Measurements from ENCODE around the gene FBLN2.

FBLN2 gene

GRCh38 chr3:13582366-13583250, 33.7 kb downstream of the FBLN2 start:
- no peak for DNase-seq (ENCODE audit: low read depth in 2 of 2)

- DNase-seq (ENCODE audit: low read depth in 2 of 2) = no peak
Measured at GRCh38 chr3:13583251-13584180, 34.6 kb downstream of the FBLN2 start.

- DNase-seq (ENCODE audit: low read depth in 2 of 2) = no peak
Measured at GRCh38 chr3:13584427-13584891, 35.5 kb downstream of the FBLN2 start.

GRCh38 chr3:13584901-13585300, 36.0 kb downstream of the FBLN2 start:
- DNase-seq (ENCODE audit: low read depth in 2 of 2) = no peak

GRCh38 chr3:13587442-13587841, 38.5 kb downstream of the FBLN2 start:
- DNase-seq (ENCODE audit: low read depth in 2 of 2) = no peak

GRCh38 chr3:13588221-13588701, 39.3 kb downstream of the FBLN2 start:
- no peak for DNase-seq (ENCODE audit: low read depth in 2 of 2)

GRCh38 chr3:13588993-13589392, 40.1 kb downstream of the FBLN2 start:
- no peak for DNase-seq (ENCODE audit: low read depth in 2 of 2)

- no peak for DNase-seq (ENCODE audit: low read depth in 2 of 2)
Measured at GRCh38 chr3:13590841-13591520, 42.1 kb downstream of the FBLN2 start.

GRCh38 chr3:13593615-13594014, 44.7 kb downstream of the FBLN2 start:
- no peak for DNase-seq (ENCODE audit: low read depth in 2 of 2)

- DNase-seq (ENCODE audit: low read depth in 2 of 2) = no peak
Measured at GRCh38 chr3:13594146-13594545, 45.2 kb downstream of the FBLN2 start.

- DNase-seq (ENCODE audit: low read depth in 2 of 2) = no peak
Measured at GRCh38 chr3:13594991-13595421, 46.1 kb downstream of the FBLN2 start.

- DNase-seq (ENCODE audit: low read depth in 2 of 2) = no peak
Measured at GRCh38 chr3:13595485-13595884, 46.6 kb downstream of the FBLN2 start.

- DNase-seq (ENCODE audit: low read depth in 2 of 2) = no peak
Measured at GRCh38 chr3:13596426-13597205, 47.7 kb downstream of the FBLN2 start.

GRCh38 chr3:13597661-13598060, 48.7 kb downstream of the FBLN2 start:
- DNase-seq (ENCODE audit: low read depth in 2 of 2) = no peak

GRCh38 chr3:13598201-13598600, 49.3 kb downstream of the FBLN2 start:
- DNase-seq (ENCODE audit: low read depth in 2 of 2) = no peak

GRCh38 chr3:13598926-13599886, 50.3 kb downstream of the FBLN2 start:
- no peak for DNase-seq (ENCODE audit: low read depth in 2 of 2)

GRCh38 chr3:13599887-13600450, 51.0 kb downstream of the FBLN2 start:
- DNase-seq (ENCODE audit: low read depth in 2 of 2) = no peak

GRCh38 chr3:13600950-13601691, 52.2 kb downstream of the FBLN2 start:
- no peak for DNase-seq (ENCODE audit: low read depth in 2 of 2)

GRCh38 chr3:13601692-13602080, 52.8 kb downstream of the FBLN2 start:
- DNase-seq (ENCODE audit: low read depth in 2 of 2) = no peak
